Peyer's patch (tissue), 4 donors: ENCODE data around the gene TIMM10B.

ENCODE experiments used
- CTCF ChIP-seq, 6 experiments: fragments of 450-650 bp in 4 of 6; fragments of 200-600 bp in 2 of 6; sonication (generic) in 1 of 6; IDR thresholded peaks; one replicate each; pipeline ENCODE4 v1.5.1; 2017 to 2019; ENCODE audit warnings: antibody characterized with exemption in 6 of 6, mild to moderate bottlenecking in 3 of 6, moderate library complexity in 1 of 6
- POLR2A ChIP-seq, 2 donors: fragments of 450-650 bp; IDR thresholded peaks; one replicate each; pipeline ENCODE4 v1.5.1; 2017; ENCODE audit warnings: antibody characterized with exemption in 2 of 2, mild to moderate bottlenecking in 2 of 2, moderate library complexity in 2 of 2

GRCh38 chr11:6474806-6475500 is 6.3 kb upstream of the TIMM10B start:
- TF ChIP-seq CTCF (IDR thresholded peaks at IDR 0.05) (no peak), POLR2A (IDR thresholded peaks at IDR 0.05) (no peak)
